ENCODE results near the gene PAM.

Gene PAM

GRCh38 chr5:102874054-102874453, 118.9 kb downstream of the PAM start:
- Mint-ChIP-seq H3K27ac (no peak overlapping the region), H3K27me3 (peaks cover 2% of the 10 kb centered on the region), H3K4me1 (ENCODE audit: low read depth) (no peaks in the 10 kb centered on the region), H3K4me3 (no peak overlapping the region), H3K9me3 (no peaks in the 10 kb centered on the region), H3K36me3 (ENCODE audit: low read depth) (no peaks in the 10 kb centered on the region)
- intact Hi-C loops (cut with micrococcal nuclease), result loop anchor here (5.0 kb wide), 1 partner anchor 43 kb away; no protein-coding TSS in a partner anchor

- Mint-ChIP-seq H3K9me3 (no peaks in the 10 kb centered on the region), H3K36me3 (ENCODE audit: low read depth) (no peaks in the 10 kb centered on the region), H3K27me3 (no peaks in the 10 kb centered on the region), H3K27ac (no peak overlapping the region), H3K4me1 (ENCODE audit: low read depth) (no peaks in the 10 kb centered on the region), H3K4me3 (no peak overlapping the region)
- intact Hi-C loops (cut with micrococcal nuclease), result no loop called here
Observed at GRCh38 chr5:102875721-102876123, 120.6 kb downstream of the PAM start.

GRCh38 chr5:102876610-102877009, 121.5 kb downstream of the PAM start:
- H3K4me3 Mint-ChIP-seq, result no peak overlapping the region
- no peaks in the 10 kb centered on the region for H3K36me3 Mint-ChIP-seq (ENCODE audit: low read depth)
- no peaks in the 10 kb centered on the region for H3K27me3 Mint-ChIP-seq
- no peaks in the 10 kb centered on the region for H3K9me3 Mint-ChIP-seq
- no peak overlapping the region for H3K27ac Mint-ChIP-seq
- intact Hi-C loops (cut with micrococcal nuclease), result no loop called here
- H3K4me1 Mint-ChIP-seq (ENCODE audit: low read depth), result no peaks in the 10 kb centered on the region

- intact Hi-C loops (cut with micrococcal nuclease), result no loop called here
- H3K27me3 Mint-ChIP-seq, result no peaks in the 10 kb centered on the region
- no peak overlapping the region for H3K4me3 Mint-ChIP-seq
- no peaks in the 10 kb centered on the region for H3K4me1 Mint-ChIP-seq (ENCODE audit: low read depth)
- H3K9me3 Mint-ChIP-seq, result no peaks in the 10 kb centered on the region
- no peaks in the 10 kb centered on the region for H3K36me3 Mint-ChIP-seq (ENCODE audit: low read depth)
- no peak overlapping the region for H3K27ac Mint-ChIP-seq
Observed at GRCh38 chr5:102879741-102880140, 124.6 kb downstream of the PAM start.

GRCh38 chr5:102886586-102886985, 131.5 kb downstream of the PAM start:
- Mint-ChIP-seq H3K36me3 (ENCODE audit: low read depth) (no peaks in the 10 kb centered on the region), H3K9me3 (no peaks in the 10 kb centered on the region), H3K27ac (no peak overlapping the region), H3K4me3 (no peak overlapping the region), H3K27me3 (no peaks in the 10 kb centered on the region), H3K4me1 (ENCODE audit: low read depth) (no peaks in the 10 kb centered on the region)
- intact Hi-C loops (cut with micrococcal nuclease), result no loop called here

- intact Hi-C loops (cut with micrococcal nuclease), result no loop called here
- Mint-ChIP-seq H3K27ac (no peak overlapping the region), H3K4me1 (ENCODE audit: low read depth) (no peaks in the 10 kb centered on the region), H3K27me3 (no peaks in the 10 kb centered on the region), H3K9me3 (no peaks in the 10 kb centered on the region), H3K36me3 (ENCODE audit: low read depth) (no peaks in the 10 kb centered on the region), H3K4me3 (no peak overlapping the region)
Observed at GRCh38 chr5:102888483-102888882, 133.4 kb downstream of the PAM start.

- Mint-ChIP-seq H3K36me3 (ENCODE audit: low read depth) (no peaks in the 10 kb centered on the region), H3K27ac (no peak overlapping the region), H3K4me1 (ENCODE audit: low read depth) (no peaks in the 10 kb centered on the region), H3K27me3 (no peaks in the 10 kb centered on the region), H3K4me3 (no peak overlapping the region), H3K9me3 (no peaks in the 10 kb centered on the region)
- intact Hi-C loops (cut with micrococcal nuclease), result no loop called here
Observed at GRCh38 chr5:102889033-102889432, 133.9 kb downstream of the PAM start.

- Mint-ChIP-seq H3K27ac (no peak overlapping the region), H3K9me3 (no peaks in the 10 kb centered on the region), H3K4me1 (ENCODE audit: low read depth) (no peaks in the 10 kb centered on the region), H3K36me3 (ENCODE audit: low read depth) (no peaks in the 10 kb centered on the region), H3K27me3 (no peaks in the 10 kb centered on the region), H3K4me3 (no peak overlapping the region)
- intact Hi-C loops (cut with micrococcal nuclease), result no loop called here
Observed at GRCh38 chr5:102890133-102890532, 135.0 kb downstream of the PAM start.

- H3K36me3 Mint-ChIP-seq (ENCODE audit: low read depth), result no peaks in the 10 kb centered on the region
Observed at GRCh38 chr5:102891175-102891574, 136.1 kb downstream of the PAM start.

GRCh38 chr5:102893942-102894341, 138.8 kb downstream of the PAM start:
- H3K27ac Mint-ChIP-seq, result no peak overlapping the region
- H3K4me3 Mint-ChIP-seq, result no peak overlapping the region
- H3K4me1 Mint-ChIP-seq (ENCODE audit: low read depth), result no peaks in the 10 kb centered on the region
- H3K36me3 Mint-ChIP-seq (ENCODE audit: low read depth), result no peaks in the 10 kb centered on the region
- intact Hi-C loops (cut with micrococcal nuclease), result no loop called here
- H3K27me3 Mint-ChIP-seq, result no peaks in the 10 kb centered on the region
- no peaks in the 10 kb centered on the region for H3K9me3 Mint-ChIP-seq

More at GRCh38 chr5:102891175-102891574, 136.1 kb downstream of the PAM start:
- H3K27ac Mint-ChIP-seq, result no peak overlapping the region
- no peak overlapping the region for H3K4me3 Mint-ChIP-seq
- no peaks in the 10 kb centered on the region for H3K9me3 Mint-ChIP-seq
- H3K27me3 Mint-ChIP-seq, result no peaks in the 10 kb centered on the region
- intact Hi-C loops (cut with micrococcal nuclease), result no loop called here
- no peaks in the 10 kb centered on the region for H3K4me1 Mint-ChIP-seq (ENCODE audit: low read depth)

- Mint-ChIP-seq H3K36me3 (ENCODE audit: low read depth) (no peaks in the 10 kb centered on the region), H3K27ac (no peak overlapping the region), H3K27me3 (no peaks in the 10 kb centered on the region), H3K9me3 (no peaks in the 10 kb centered on the region), H3K4me1 (ENCODE audit: low read depth) (no peaks in the 10 kb centered on the region), H3K4me3 (no peak overlapping the region)
- intact Hi-C loops (cut with micrococcal nuclease), result no loop called here
Observed at GRCh38 chr5:102895234-102895633, 140.1 kb downstream of the PAM start.

- H3K27me3 Mint-ChIP-seq, result no peaks in the 10 kb centered on the region
Observed at GRCh38 chr5:102895976-102896375, 140.9 kb downstream of the PAM start.

GRCh38 chr5:102901424-102902134, 146.5 kb downstream of the PAM start:
- H3K4me1 Mint-ChIP-seq (ENCODE audit: low read depth), result no peaks in the 10 kb centered on the region
- H3K9me3 Mint-ChIP-seq, result no peaks in the 10 kb centered on the region
- no peaks in the 10 kb centered on the region for H3K27me3 Mint-ChIP-seq
- no peak overlapping the region for H3K27ac Mint-ChIP-seq
- H3K4me3 Mint-ChIP-seq, result no peak overlapping the region
- H3K36me3 Mint-ChIP-seq (ENCODE audit: low read depth), result no peaks in the 10 kb centered on the region
- intact Hi-C loops (cut with micrococcal nuclease), result no loop called here

More at GRCh38 chr5:102895976-102896375, 140.9 kb downstream of the PAM start:
- Mint-ChIP-seq H3K4me1 (ENCODE audit: low read depth) (no peaks in the 10 kb centered on the region), H3K9me3 (no peaks in the 10 kb centered on the region), H3K4me3 (no peak overlapping the region), H3K27ac (no peak overlapping the region), H3K36me3 (ENCODE audit: low read depth) (no peaks in the 10 kb centered on the region)
- intact Hi-C loops (cut with micrococcal nuclease), result no loop called here

- Mint-ChIP-seq H3K4me1 (ENCODE audit: low read depth) (no peaks in the 10 kb centered on the region), H3K9me3 (no peaks in the 10 kb centered on the region), H3K36me3 (ENCODE audit: low read depth) (no peaks in the 10 kb centered on the region), H3K27ac (no peak overlapping the region), H3K27me3 (no peaks in the 10 kb centered on the region), H3K4me3 (no peak overlapping the region)
- intact Hi-C loops (cut with micrococcal nuclease), result no loop called here
Observed at GRCh38 chr5:102902135-102902448, 147.0 kb downstream of the PAM start.

- Mint-ChIP-seq H3K4me3 (no peak overlapping the region), H3K9me3 (no peaks in the 10 kb centered on the region), H3K27me3 (no peaks in the 10 kb centered on the region), H3K36me3 (ENCODE audit: low read depth) (no peaks in the 10 kb centered on the region), H3K4me1 (ENCODE audit: low read depth) (no peaks in the 10 kb centered on the region), H3K27ac (no peak overlapping the region)
- intact Hi-C loops (cut with micrococcal nuclease), result no loop called here
Observed at GRCh38 chr5:102902647-102903046, 147.5 kb downstream of the PAM start.

All from dendritic cell treated with granulocyte-macrophage colony-stimulating factor and Interleukin-4, amounts not matched to agents 40 ng/mL and 50 ng/mL, for 4 days (primary cell).